CD4-positive, alpha-beta T cell (primary cell): ENCODE measurements around the gene ACAP2. TPM values are rescaled to one million over a fixed set of nuclear protein-coding genes. Genes with fewer than 3 reads are reported as not detected.

Source experiments
- ATAC-seq: fragments of 200-7000 bp; cut with Tn5 transposase; one replicate; pipeline ENCODE4 v1.10.0; 2022; ENCODE audit warnings: mild to moderate bottlenecking; ENCODE audit not compliant: poor library complexity
- CTCF ChIA-PET: fragments of 350-600 bp; sonication (Branson Sonifier 250); formaldehyde crosslinking; loops from one replicate; lab custom pipeline; 2021; ENCODE audit warnings: antibody characterized with exemption, inconsistent platforms; lab: Charles Lee
- POLR2A ChIA-PET: fragments of 350-600 bp; sonication (Branson Sonifier 250); formaldehyde crosslinking; loops from one replicate; lab custom pipeline; 2021; ENCODE audit warnings: antibody characterized with exemption, inconsistent platforms; lab: Charles Lee
- DNase-seq, 14 experiments: peaks; one replicate each; pipeline ENCODE4 v3.0.0-alpha.2; 2013 to 2020; ENCODE audit warnings: mixed read lengths in 2 of 14
- H3K27ac ChIP-seq, 2 donors: one replicate each; pipeline versions ENCODE4 v1.5.1 to v1.7.0; 2013; ENCODE audit warnings: low read length in 2 of 2, low read depth in 1 of 2, mild to moderate bottlenecking in 1 of 2
- H3K27me3 ChIP-seq, 2 experiments: 1 replicate in 1 of 2; 2 replicates in 1 of 2; pipeline versions ENCODE4 v1.6.1 to v1.7.0; 2013; ENCODE audit warnings: low read length in 2 of 2, control low read depth in 1 of 2, mild to moderate bottlenecking in 1 of 2, moderate library complexity in 1 of 2; ENCODE audit not compliant: insufficient read depth in 2 of 2, control insufficient read depth in 1 of 2
- H3K36me3 ChIP-seq: one replicate; pipeline ENCODE4 v1.6.1; 2013; ENCODE audit warnings: low read length, control low read depth; ENCODE audit not compliant: insufficient read depth
- H3K4me1 ChIP-seq: one replicate; pipeline ENCODE4 v1.6.1; 2013; ENCODE audit warnings: low read length, control low read depth; ENCODE audit not compliant: insufficient read depth
- H3K4me3 ChIP-seq: one replicate; pipeline ENCODE4 v1.5.1; 2013; ENCODE audit warnings: mild to moderate bottlenecking, low read length, moderate library complexity
- H3K9me3 ChIP-seq, 2 experiments: 1 replicate in 1 of 2; 2 replicates in 1 of 2; pipeline versions ENCODE4 v1.6.1 to v1.7.0; 2013; ENCODE audit warnings: low read length in 2 of 2, mild to moderate bottlenecking in 2 of 2, control low read depth in 1 of 2, moderate library complexity in 1 of 2; ENCODE audit not compliant: control insufficient read depth in 1 of 2, insufficient read depth in 1 of 2
- H3K27ac Mint-ChIP-seq: one replicate; pipeline ENCODE4 v1.8.0; 2020; ENCODE audit warnings: mixed read lengths
- H3K27me3 Mint-ChIP-seq: one replicate; pipeline ENCODE4 v1.8.0; 2021; ENCODE audit warnings: mixed read lengths
- H3K36me3 Mint-ChIP-seq: one replicate; pipeline ENCODE4 v1.8.0; 2021; ENCODE audit warnings: low read depth, mixed read lengths
- H3K4me1 Mint-ChIP-seq: one replicate; pipeline ENCODE4 v1.8.0; 2021; ENCODE audit warnings: low read depth, mixed read lengths
- H3K4me3 Mint-ChIP-seq: one replicate; pipeline ENCODE4 v1.8.0; 2020; ENCODE audit warnings: mild to moderate bottlenecking, mixed read lengths
- H3K9me3 Mint-ChIP-seq: one replicate; pipeline ENCODE4 v1.8.0; 2020; ENCODE audit warnings: mixed read lengths
- CTCF ChIP-seq: fragments of 200-600 bp; IDR thresholded peaks from one replicate; pipeline ENCODE4 v1.8.0; 2022; ENCODE audit warnings: antibody characterized with exemption, mild to moderate bottlenecking
- intact Hi-C, 2 experiments: fragments of 100-400 bp; cut with DNase I in 1 of 2; cut with micrococcal nuclease in 1 of 2; formaldehyde crosslinking; loops; one replicate each; pipeline versions ENCODE4 v1.15.1 to v1.9.0; 2023 to 2025; cut with DNase I, micrococcal nuclease
- total RNA-seq, 174 experiments: library from RNA in 2 of 174; stranded (reverse) in 2 of 174; gene quantifications; one replicate each; pipeline ENCODE4 v1.2.3 and lab custom pipeline; 2021 to 2026

Gene ACAP2
- total RNA-seq, 2 experiments from 2014 or later = 50.7 to 51.4 TPM

- Mint-ChIP-seq H3K4me1 (no peaks in the 10 kb centered on the region), H3K27ac (no peak overlapping the region), H3K36me3 (peaks cover 60% of the 10 kb centered on the region), H3K9me3 (no peaks in the 10 kb centered on the region), H3K4me3 (no peak overlapping the region), H3K27me3 (no peaks in the 10 kb centered on the region)
- Histone ChIP-seq H3K4me1 (no peaks in the 10 kb centered on the region), H3K9me3 (no peaks in the 10 kb centered on the region), H3K27me3 (no peaks in the 10 kb centered on the region), H3K4me3 (no peak overlapping the region), H3K36me3 (peaks cover 35% of the 10 kb centered on the region), H3K27ac (no peak overlapping the region)
- intact Hi-C loops = no loop called here
- POLR2A ChIA-PET = no interaction called here
- no peak for TF ChIP-seq CTCF
- CTCF ChIA-PET = interaction anchor here (0.8 to 1.7 kb wide), 2 partner anchors 8 to 37 kb away, joined by 5 to 6 read pairs; partner anchors contain the start of gene XXYLT1
- DNase-seq = no peak
- no peak for ATAC-seq
These were observed 135.1 kb downstream of the ACAP2 start for GRCh38 chr3:195307711-195308110.

- CTCF ChIA-PET = no interaction called here
- DNase-seq (no peak), ATAC-seq (no peak)
- Histone ChIP-seq H3K36me3 (peaks cover 43% of the 10 kb centered on the region), H3K27ac (no peak overlapping the region), H3K4me1 (no peaks in the 10 kb centered on the region), H3K4me3 (no peak overlapping the region), H3K27me3 (no peaks in the 10 kb centered on the region), H3K9me3 (no peaks in the 10 kb centered on the region)
- peaks cover 70% of the 10 kb centered on the region for H3K36me3 Mint-ChIP-seq
- no peak overlapping the region for H3K27ac Mint-ChIP-seq
- intact Hi-C loops = no loop called here
- H3K27me3 Mint-ChIP-seq = no peaks in the 10 kb centered on the region
- H3K4me1 Mint-ChIP-seq = no peaks in the 10 kb centered on the region
- H3K9me3 Mint-ChIP-seq = no peaks in the 10 kb centered on the region
- TF ChIP-seq CTCF = no peak
- POLR2A ChIA-PET = no interaction called here
- no peak overlapping the region for H3K4me3 Mint-ChIP-seq
These were observed 136.5 kb downstream of the ACAP2 start for GRCh38 chr3:195306369-195306768.

- no peak overlapping the region for H3K4me3 ChIP-seq
- H3K27me3 ChIP-seq = no peaks in the 10 kb centered on the region
- ChIA-PET POLR2A (interaction anchor here (1.3 kb wide), 1 partner anchor 9 kb away, joined by 4 read pairs; no protein-coding TSS in a partner anchor), CTCF (interaction anchor here (0.7 kb wide), 1 partner anchor 32 kb away, joined by 3 read pairs; the partner anchor contains the start of gene XXYLT1)
- Mint-ChIP-seq H3K36me3 (peaks cover 87% of the 10 kb centered on the region), H3K27ac (peak overlapping the region; percentile 22), H3K27me3 (no peaks in the 10 kb centered on the region), H3K4me3 (no peak overlapping the region), H3K9me3 (no peaks in the 10 kb centered on the region), H3K4me1 (no peaks in the 10 kb centered on the region)
- H3K9me3 ChIP-seq = no peaks in the 10 kb centered on the region
- DNase-seq (no peak), ATAC-seq (no peak)
- no peak overlapping the region for H3K27ac ChIP-seq
- no peak for TF ChIP-seq CTCF
- intact Hi-C loops = no loop called here
- peaks cover 62% of the 10 kb centered on the region for H3K36me3 ChIP-seq
- no peaks in the 10 kb centered on the region for H3K4me1 ChIP-seq
These were observed 140.4 kb downstream of the ACAP2 start for GRCh38 chr3:195302431-195302830.
